SK-N-SH treated with all-trans-retinoic acid at 6 μM for 48 hours (cell line): Measurements from ENCODE around the gene GGT7.
A peak's percentile ranks its signal among the peaks of the same experiment; 100 is the strongest.

Source experiments
- ATAC-seq: fragments of 200-7000 bp; cut with Tn5 transposase; 3 replicates; pipeline ENCODE4 v1.9.1; 2020; ENCODE audit warnings: mild to moderate bottlenecking, moderate library complexity
- ARNTL ChIP-seq: fragments of 450-650 bp; formaldehyde crosslinking; IDR thresholded peaks from 2 replicates; pipeline ENCODE4 v1.5.0; 2020; ENCODE audit warnings: low read depth, mild to moderate bottlenecking, moderate library complexity, borderline replicate concordance
- BACH2 ChIP-seq: fragments of 250-450 bp; sonication (Bioruptor Pico); IDR thresholded peaks from 2 replicates; pipeline ENCODE4 v1.9.0; 2021; ENCODE audit warnings: mild to moderate bottlenecking, borderline replicate concordance
- CSDC2 ChIP-seq: fragments of 250-450 bp; sonication (Bioruptor Pico); IDR thresholded peaks from 2 replicates; pipeline ENCODE4 v1.5.0; 2020; ENCODE audit warnings: mild to moderate bottlenecking, moderate library complexity
- ESRRG ChIP-seq: fragments of 250-450 bp; sonication (Bioruptor Pico); IDR thresholded peaks from 2 replicates; pipeline ENCODE4 v1.6.1; 2021; ENCODE audit warnings: mild to moderate bottlenecking
- OSR1 ChIP-seq: fragments of 250-450 bp; sonication (Bioruptor Pico); IDR thresholded peaks from 2 replicates; pipeline ENCODE4 v1.8.0; 2022; ENCODE audit warnings: moderate library complexity, mild to moderate bottlenecking, inconsistent platforms
- PPARA ChIP-seq: fragments of 250-450 bp; sonication (Bioruptor Pico); IDR thresholded peaks from 2 replicates; pipeline ENCODE4 v1.5.0; 2020; ENCODE audit warnings: mild to moderate bottlenecking, borderline replicate concordance
- RARB ChIP-seq: fragments of 250-450 bp; sonication (Bioruptor Pico); IDR thresholded peaks from 2 replicates; pipeline ENCODE4 v1.8.0; 2021; ENCODE audit warnings: mild to moderate bottlenecking, moderate library complexity
- SNAI2 ChIP-seq: fragments of 250-450 bp; sonication (Bioruptor Pico); IDR thresholded peaks from 2 replicates; pipeline ENCODE4 v1.5.0; 2020; ENCODE audit warnings: mild to moderate bottlenecking, moderate library complexity
- TOX ChIP-seq: fragments of 250-450 bp; sonication (Bioruptor Pico); IDR thresholded peaks from 2 replicates; pipeline ENCODE4 v1.8.0; 2021; ENCODE audit warnings: mild to moderate bottlenecking, moderate library complexity, borderline replicate concordance
- ZC3H10 ChIP-seq: fragments of 250-450 bp; sonication (Bioruptor Pico); IDR thresholded peaks from 2 replicates; pipeline ENCODE4 v1.5.1; 2021; ENCODE audit warnings: mild to moderate bottlenecking, moderate library complexity
- ZFP3 ChIP-seq: fragments of 250-450 bp; sonication (Bioruptor Pico); IDR thresholded peaks from 2 replicates; pipeline ENCODE4 v1.5.0; 2020; ENCODE audit warnings: mild to moderate bottlenecking, moderate library complexity
- ZFP30 ChIP-seq: fragments of 450-650 bp; formaldehyde crosslinking; IDR thresholded peaks from 2 replicates; pipeline ENCODE4 v1.5.0; 2022; ENCODE audit warnings: mild to moderate bottlenecking, moderate library complexity
- ZNF8 ChIP-seq: fragments of 450-650 bp; formaldehyde crosslinking; IDR thresholded peaks from 2 replicates; pipeline ENCODE4 v1.5.0; 2020; ENCODE audit warnings: mild to moderate bottlenecking, moderate library complexity
- TF ChIP-seq, protein P1 (sequence below): fragments of 250-450 bp; sonication (Bioruptor Pico); IDR thresholded peaks from 2 replicates; pipeline ENCODE4 v1.5.1; 2021; ENCODE audit warnings: mild to moderate bottlenecking, moderate library complexity
- TF ChIP-seq, protein P2 (sequence below): fragments of 250-450 bp; sonication (Bioruptor Pico); IDR thresholded peaks from 2 replicates; pipeline ENCODE4 v1.5.0; 2020; ENCODE audit warnings: mild to moderate bottlenecking, moderate library complexity
- TF ChIP-seq, protein P3 (sequence below): fragments of 250-450 bp; sonication (Bioruptor Pico); IDR thresholded peaks from 2 replicates; pipeline ENCODE4 v1.8.0; 2021; ENCODE audit warnings: low read depth, mild to moderate bottlenecking, moderate library complexity, borderline replicate concordance
- TF ChIP-seq, protein P4 (sequence below): fragments of 250-450 bp; sonication (Bioruptor Pico); IDR thresholded peaks from 2 replicates; pipeline ENCODE4 v1.5.1; 2020; ENCODE audit warnings: low read depth, mild to moderate bottlenecking, moderate library complexity

The GGT7 gene, protein sequence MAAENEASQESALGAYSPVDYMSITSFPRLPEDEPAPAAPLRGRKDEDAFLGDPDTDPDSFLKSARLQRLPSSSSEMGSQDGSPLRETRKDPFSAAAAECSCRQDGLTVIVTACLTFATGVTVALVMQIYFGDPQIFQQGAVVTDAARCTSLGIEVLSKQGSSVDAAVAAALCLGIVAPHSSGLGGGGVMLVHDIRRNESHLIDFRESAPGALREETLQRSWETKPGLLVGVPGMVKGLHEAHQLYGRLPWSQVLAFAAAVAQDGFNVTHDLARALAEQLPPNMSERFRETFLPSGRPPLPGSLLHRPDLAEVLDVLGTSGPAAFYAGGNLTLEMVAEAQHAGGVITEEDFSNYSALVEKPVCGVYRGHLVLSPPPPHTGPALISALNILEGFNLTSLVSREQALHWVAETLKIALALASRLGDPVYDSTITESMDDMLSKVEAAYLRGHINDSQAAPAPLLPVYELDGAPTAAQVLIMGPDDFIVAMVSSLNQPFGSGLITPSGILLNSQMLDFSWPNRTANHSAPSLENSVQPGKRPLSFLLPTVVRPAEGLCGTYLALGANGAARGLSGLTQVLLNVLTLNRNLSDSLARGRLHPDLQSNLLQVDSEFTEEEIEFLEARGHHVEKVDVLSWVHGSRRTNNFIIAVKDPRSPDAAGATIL

DNA sequence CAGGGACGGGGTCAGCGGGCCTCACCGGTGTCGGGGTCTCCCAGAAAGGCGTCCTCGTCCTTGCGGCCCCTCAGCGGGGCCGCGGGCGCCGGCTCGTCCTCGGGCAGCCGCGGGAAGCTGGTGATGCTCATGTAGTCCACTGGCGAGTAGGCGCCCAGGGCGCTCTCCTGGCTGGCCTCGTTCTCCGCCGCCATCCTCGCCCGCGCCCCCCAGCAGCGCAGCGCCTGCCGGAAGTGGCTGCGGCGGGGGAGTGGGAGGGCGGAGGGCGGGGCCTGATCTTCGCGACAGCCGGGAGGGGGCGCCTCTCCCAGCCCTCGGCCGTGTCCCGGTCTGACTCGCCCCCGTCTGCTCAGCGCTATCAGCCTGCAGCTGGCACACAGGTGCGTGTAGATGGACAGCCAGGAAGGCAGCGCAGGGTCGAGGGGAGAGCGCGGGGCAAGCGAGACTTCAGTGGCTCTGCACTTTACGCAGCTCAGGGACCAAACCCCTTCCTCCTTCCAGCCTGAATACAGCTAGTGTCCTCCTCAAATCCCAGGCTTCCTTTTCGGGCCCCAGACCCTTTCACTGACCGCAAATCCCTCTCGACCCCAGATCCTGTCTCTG, at the start of gene GGT7:
TSS of gene GGT7 (minus strand) at position 235 of the 603 bp plus-strand sequence. CDS start at position 194, 41 bp downstream.
- ATAC-seq: peak; percentile 80
- no peak for TF ChIP-seq SNAI2
- TF ChIP-seq, protein P1, sequence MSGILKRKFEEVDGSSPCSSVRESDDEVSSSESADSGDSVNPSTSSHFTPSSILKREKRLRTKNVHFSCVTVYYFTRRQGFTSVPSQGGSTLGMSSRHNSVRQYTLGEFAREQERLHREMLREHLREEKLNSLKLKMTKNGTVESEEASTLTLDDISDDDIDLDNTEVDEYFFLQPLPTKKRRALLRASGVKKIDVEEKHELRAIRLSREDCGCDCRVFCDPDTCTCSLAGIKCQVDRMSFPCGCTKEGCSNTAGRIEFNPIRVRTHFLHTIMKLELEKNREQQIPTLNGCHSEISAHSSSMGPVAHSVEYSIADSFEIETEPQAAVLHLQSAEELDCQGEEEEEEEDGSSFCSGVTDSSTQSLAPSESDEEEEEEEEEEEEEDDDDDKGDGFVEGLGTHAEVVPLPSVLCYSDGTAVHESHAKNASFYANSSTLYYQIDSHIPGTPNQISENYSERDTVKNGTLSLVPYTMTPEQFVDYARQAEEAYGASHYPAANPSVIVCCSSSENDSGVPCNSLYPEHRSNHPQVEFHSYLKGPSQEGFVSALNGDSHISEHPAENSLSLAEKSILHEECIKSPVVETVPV (CRISPR knock-in tag): no peak
- no peak for TF ChIP-seq ZFP30 (CRISPR knock-in tag)
- TF ChIP-seq, protein P2, sequence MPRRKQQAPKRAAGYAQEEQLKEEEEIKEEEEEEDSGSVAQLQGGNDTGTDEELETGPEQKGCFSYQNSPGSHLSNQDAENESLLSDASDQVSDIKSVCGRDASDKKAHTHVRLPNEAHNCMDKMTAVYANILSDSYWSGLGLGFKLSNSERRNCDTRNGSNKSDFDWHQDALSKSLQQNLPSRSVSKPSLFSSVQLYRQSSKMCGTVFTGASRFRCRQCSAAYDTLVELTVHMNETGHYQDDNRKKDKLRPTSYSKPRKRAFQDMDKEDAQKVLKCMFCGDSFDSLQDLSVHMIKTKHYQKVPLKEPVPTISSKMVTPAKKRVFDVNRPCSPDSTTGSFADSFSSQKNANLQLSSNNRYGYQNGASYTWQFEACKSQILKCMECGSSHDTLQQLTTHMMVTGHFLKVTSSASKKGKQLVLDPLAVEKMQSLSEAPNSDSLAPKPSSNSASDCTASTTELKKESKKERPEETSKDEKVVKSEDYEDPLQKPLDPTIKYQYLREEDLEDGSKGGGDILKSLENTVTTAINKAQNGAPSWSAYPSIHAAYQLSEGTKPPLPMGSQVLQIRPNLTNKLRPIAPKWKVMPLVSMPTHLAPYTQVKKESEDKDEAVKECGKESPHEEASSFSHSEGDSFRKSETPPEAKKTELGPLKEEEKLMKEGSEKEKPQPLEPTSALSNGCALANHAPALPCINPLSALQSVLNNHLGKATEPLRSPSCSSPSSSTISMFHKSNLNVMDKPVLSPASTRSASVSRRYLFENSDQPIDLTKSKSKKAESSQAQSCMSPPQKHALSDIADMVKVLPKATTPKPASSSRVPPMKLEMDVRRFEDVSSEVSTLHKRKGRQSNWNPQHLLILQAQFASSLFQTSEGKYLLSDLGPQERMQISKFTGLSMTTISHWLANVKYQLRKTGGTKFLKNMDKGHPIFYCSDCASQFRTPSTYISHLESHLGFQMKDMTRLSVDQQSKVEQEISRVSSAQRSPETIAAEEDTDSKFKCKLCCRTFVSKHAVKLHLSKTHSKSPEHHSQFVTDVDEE (CRISPR knock-in tag): no peak
- no peak for TF ChIP-seq PPARA (CRISPR knock-in tag)
- TF ChIP-seq BACH2: no peak
- TF ChIP-seq TOX (CRISPR knock-in tag): no peak
- TF ChIP-seq ESRRG: no peak

DNA sequence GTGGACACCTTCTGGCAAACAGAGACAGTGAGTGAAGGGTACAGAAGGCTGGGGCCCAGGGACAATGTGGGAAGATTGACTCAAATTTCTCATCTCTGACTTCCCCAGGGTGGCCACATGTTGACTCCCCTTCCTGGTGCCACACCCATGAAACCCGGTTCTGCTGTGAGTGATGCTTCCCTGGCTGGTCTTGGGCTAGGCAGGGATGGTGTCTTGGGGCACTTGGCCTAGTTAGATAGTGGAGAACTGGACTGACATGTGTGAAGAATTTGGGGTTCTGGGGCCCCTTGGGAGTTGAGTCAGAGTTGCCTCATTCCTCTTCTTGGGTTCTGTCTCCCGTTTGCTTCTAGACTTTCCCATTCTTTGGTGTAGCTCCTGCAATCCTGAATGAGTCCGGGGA, 48.8 kb upstream of the GGT7 start:
- ATAC-seq: no peak

DNA sequence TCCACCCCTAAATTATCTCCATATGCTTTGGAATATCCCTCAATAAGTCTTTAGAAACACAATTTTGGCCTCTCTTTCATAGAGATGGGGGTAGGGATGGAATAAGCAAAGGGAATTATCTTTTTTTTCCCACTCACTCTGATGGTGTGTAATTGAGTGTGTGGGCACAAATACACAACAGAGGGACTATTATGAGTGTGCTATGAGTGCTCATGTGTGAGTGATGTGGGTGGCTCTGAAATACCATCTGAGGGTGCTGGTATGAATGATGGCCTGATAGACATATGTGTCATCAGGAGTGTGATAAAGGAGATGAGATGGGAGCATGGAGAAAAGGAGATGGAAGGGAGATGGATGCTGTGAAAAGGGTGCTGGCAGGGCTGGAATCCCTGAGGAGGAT, 47.4 kb upstream of the GGT7 start:
- no peak for TF ChIP-seq ZC3H10 (CRISPR knock-in tag)
- no peak for TF ChIP-seq ZFP30 (CRISPR knock-in tag)
- TF ChIP-seq, protein P1 (CRISPR knock-in tag): no peak
- no peak for TF ChIP-seq RARB (CRISPR knock-in tag)
- TF ChIP-seq BACH2: no peak
- TF ChIP-seq, protein P2 (CRISPR knock-in tag): no peak
- no peak for TF ChIP-seq ESRRG
- no peak for TF ChIP-seq ARNTL (CRISPR knock-in tag)
- no peak for TF ChIP-seq OSR1 (CRISPR knock-in tag)
- no peak for TF ChIP-seq PPARA (CRISPR knock-in tag)
- no peak for TF ChIP-seq ZNF8 (CRISPR knock-in tag)
- TF ChIP-seq ZFP3 (CRISPR knock-in tag): no peak
- no peak for ATAC-seq

More for the DNA sequence above, 48.8 kb upstream of the GGT7 start:
- TF ChIP-seq, protein P3, sequence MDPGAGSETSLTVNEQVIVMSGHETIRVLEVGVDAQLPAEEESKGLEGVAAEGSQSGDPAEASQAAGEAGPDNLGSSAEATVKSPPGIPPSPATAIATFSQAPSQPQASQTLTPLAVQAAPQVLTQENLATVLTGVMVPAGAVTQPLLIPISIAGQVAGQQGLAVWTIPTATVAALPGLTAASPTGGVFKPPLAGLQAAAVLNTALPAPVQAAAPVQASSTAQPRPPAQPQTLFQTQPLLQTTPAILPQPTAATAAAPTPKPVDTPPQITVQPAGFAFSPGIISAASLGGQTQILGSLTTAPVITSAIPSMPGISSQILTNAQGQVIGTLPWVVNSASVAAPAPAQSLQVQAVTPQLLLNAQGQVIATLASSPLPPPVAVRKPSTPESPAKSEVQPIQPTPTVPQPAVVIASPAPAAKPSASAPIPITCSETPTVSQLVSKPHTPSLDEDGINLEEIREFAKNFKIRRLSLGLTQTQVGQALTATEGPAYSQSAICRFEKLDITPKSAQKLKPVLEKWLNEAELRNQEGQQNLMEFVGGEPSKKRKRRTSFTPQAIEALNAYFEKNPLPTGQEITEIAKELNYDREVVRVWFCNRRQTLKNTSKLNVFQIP (CRISPR knock-in tag): no peak
- TF ChIP-seq, protein P4, sequence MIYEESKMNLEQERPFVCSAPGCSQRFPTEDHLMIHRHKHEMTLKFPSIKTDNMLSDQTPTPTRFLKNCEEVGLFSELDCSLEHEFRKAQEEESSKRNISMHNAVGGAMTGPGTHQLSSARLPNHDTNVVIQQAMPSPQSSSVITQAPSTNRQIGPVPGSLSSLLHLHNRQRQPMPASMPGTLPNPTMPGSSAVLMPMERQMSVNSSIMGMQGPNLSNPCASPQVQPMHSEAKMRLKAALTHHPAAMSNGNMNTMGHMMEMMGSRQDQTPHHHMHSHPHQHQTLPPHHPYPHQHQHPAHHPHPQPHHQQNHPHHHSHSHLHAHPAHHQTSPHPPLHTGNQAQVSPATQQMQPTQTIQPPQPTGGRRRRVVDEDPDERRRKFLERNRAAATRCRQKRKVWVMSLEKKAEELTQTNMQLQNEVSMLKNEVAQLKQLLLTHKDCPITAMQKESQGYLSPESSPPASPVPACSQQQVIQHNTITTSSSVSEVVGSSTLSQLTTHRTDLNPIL: no peak
- TF ChIP-seq ZC3H10 (CRISPR knock-in tag): no peak
- no peak for TF ChIP-seq CSDC2
